AG09309 (cell line): ENCODE data around the gene HTRA3.

Experiments
- DNase-seq: peaks from one replicate; pipeline ENCODE4 v3.0.0-alpha.2; 2010; ENCODE audit warnings: low read depth
- H3K4me3 ChIP-seq: 2 replicates; pipeline ENCODE4 v1.5.1; 2011; ENCODE audit warnings: mild to moderate bottlenecking, low read depth, low read length, moderate library complexity; ENCODE audit not compliant: control insufficient read depth
- CTCF ChIP-seq: IDR thresholded peaks from 2 replicates; pipeline ENCODE4 v1.5.1; 2011; ENCODE audit warnings: mild to moderate bottlenecking, low read depth, low read length, inconsistent platforms; ENCODE audit not compliant: insufficient read depth, control insufficient read depth; ENCODE audit errors: missing control alignments

Gene HTRA3

DNA sequence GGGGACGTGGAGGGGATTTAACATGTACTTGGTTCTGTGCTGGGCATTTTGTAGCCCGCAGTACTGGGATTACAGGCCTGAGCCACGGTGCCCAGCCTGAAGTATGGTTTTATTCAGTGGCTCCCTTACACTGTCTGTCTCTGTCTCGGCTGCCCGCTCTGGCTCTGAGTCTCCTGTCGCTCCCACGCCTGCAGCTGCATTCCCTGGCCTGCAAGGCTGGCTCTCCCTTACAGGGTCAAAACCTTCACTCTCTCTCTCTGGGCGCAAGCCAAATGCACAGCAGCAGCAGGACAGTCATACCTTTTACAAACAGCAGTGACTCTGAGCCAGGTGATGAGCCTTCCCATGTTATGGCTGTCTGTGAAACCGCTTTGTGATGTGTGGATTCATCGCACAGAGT lies 72.1 kb downstream of the HTRA3 start:
- H3K4me3 ChIP-seq, result no peak overlapping the region
- TF ChIP-seq CTCF, result no peak
- no peak for DNase-seq

GRCh38 chr4:8342651-8343261 lies 73.2 kb downstream of the HTRA3 start:
- DNase-seq, result no peak
- H3K4me3 ChIP-seq, result no peak overlapping the region
- TF ChIP-seq CTCF, result peak; percentile 2

DNA sequence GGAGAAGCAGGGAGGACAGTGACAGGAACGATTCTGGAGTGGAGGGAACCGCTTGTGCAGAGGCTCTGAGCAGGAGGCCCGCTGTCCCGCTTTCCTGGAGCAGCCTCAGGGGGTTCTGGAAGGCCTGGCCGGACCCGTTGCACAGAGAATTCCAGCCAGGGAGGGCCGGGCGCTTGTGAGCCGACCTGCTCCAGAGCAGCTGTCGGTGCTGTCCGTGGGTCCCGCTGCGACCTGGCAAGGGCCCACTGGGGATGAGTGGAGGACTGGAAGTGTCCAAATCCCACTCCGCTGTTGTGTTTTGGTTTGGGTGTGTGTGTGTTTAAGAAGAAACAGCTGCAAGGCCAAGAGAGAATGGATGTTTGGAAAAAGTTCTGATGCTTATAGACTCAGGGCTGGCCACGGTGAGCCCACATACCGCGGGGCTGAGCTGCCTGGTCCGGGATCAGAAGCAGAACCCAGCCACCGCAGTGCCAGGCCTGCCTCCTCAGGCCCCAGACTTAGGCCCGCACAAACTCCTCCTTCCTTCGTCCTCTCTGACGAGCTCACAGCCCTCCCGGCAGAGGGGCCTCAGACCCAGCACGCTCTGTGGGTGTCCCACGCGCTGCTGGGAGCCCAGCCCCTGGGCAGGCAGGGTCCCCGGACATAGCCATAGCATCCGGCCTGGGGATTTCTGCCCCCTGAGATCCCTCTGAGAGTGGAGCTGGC lies 73.9 kb downstream of the HTRA3 start:
- no peak for TF ChIP-seq CTCF
- no peak overlapping the region for H3K4me3 ChIP-seq
- DNase-seq, result no peak

GRCh38 chr4:8343967-8344331 lies 74.4 kb downstream of the HTRA3 start:
- no peak overlapping the region for H3K4me3 ChIP-seq
- DNase-seq, result no peak
- TF ChIP-seq CTCF, result no peak

DNA sequence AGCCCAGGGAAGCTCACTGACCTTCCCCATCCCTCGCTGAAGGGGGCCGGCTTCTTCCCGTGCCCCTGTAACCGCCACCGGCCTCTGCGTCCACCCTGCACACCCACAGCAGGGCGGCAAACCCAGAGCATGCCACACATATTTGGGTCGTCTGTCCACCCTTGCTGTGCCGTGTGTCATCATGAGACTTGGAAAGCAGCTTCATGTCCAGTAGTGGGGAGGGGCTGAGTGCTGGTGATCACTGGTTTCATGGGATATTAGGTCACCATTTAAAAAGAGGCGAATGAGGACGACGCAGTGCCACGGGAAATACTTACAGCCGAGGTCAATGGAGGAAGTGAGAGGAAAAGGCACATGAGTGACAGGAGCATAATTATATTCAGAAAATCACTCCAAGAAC lies 74.8 kb downstream of the HTRA3 start:
- H3K4me3 ChIP-seq, result no peak overlapping the region
- no peak for DNase-seq
- TF ChIP-seq CTCF, result no peak

- DNase-seq, result no peak
- no peak for TF ChIP-seq CTCF
These were observed 75.7 kb downstream of the HTRA3 start for GRCh38 chr4:8345053-8345945.

More at GRCh38 chr4:8345053-8345945, 75.7 kb downstream of the HTRA3 start:
- H3K4me3 ChIP-seq, result no peak overlapping the region
